ENCODE measurements around the gene SRL.
"Not testable (repeated sequence)": the region's sequence is repeated elsewhere in the genome, so short reads cannot be mapped to it uniquely, and the experiment has no call there.

SRL gene

GRCh38 chr16:4160658-4161430 is 81.0 kb downstream of the SRL start:
- no peak for DNase-seq (ENCODE audit: low read depth in 3 of 3)

- DNase-seq (ENCODE audit: low read depth in 3 of 3) = no peak
These were observed 82.2 kb downstream of the SRL start for GRCh38 chr16:4159726-4160125.

GRCh38 chr16:4158143-4159093 is 83.5 kb downstream of the SRL start:
- no peak for DNase-seq (ENCODE audit: low read depth in 3 of 3)

- DNase-seq (ENCODE audit: low read depth in 3 of 3) = no peak
These were observed 84.5 kb downstream of the SRL start for GRCh38 chr16:4157376-4157825.

- not testable (repeated sequence) for DNase-seq (ENCODE audit: low read depth in 3 of 3)
These were observed 85.4 kb downstream of the SRL start for GRCh38 chr16:4156503-4156902.

- DNase-seq (ENCODE audit: low read depth in 3 of 3) = not testable (repeated sequence)
These were observed 88.5 kb downstream of the SRL start for GRCh38 chr16:4153364-4153763.

- no peak for DNase-seq (ENCODE audit: low read depth in 3 of 3)
These were observed 89.6 kb downstream of the SRL start for GRCh38 chr16:4152267-4152666.

- DNase-seq (ENCODE audit: low read depth in 3 of 3) = no peak
These were observed 94.6 kb downstream of the SRL start for GRCh38 chr16:4147236-4147635.

- DNase-seq (ENCODE audit: low read depth in 3 of 3) = no peak
These were observed 99.6 kb downstream of the SRL start for GRCh38 chr16:4142268-4142667.

GRCh38 chr16:4141604-4142003 is 100.3 kb downstream of the SRL start:
- DNase-seq (ENCODE audit: low read depth in 3 of 3) = no peak

GRCh38 chr16:4140652-4141051 is 101.2 kb downstream of the SRL start:
- no peak for DNase-seq (ENCODE audit: low read depth in 3 of 3)

GRCh38 chr16:4139968-4140367 is 101.9 kb downstream of the SRL start:
- DNase-seq (ENCODE audit: low read depth in 3 of 3) = no peak
